Neutrophil (primary cell): ENCODE data around the gene ANKRD10.

Experiments
- H3K27ac ChIP-seq: fragments of 200-600 bp; sonication (generic); 2 replicates; pipeline ENCODE4 v1.5.1; 2016; ENCODE audit warnings: mild to moderate bottlenecking, moderate library complexity
- H3K27me3 ChIP-seq: fragments of 200-600 bp; sonication (generic); 2 replicates; pipeline ENCODE4 v1.6.0; 2016; ENCODE audit warnings: mild to moderate bottlenecking
- H3K36me3 ChIP-seq: fragments of 200-600 bp; sonication (generic); 2 replicates; pipeline ENCODE4 v1.5.1; 2017
- H3K4me1 ChIP-seq, 2 experiments: fragments of 200-600 bp in 1 of 2; sonication (generic) in 1 of 2; 1 replicate in 1 of 2; 2 replicates in 1 of 2; pipeline versions ENCODE4 v1.5.1 to v1.6.1; 2013 to 2016; ENCODE audit warnings: low read depth in 1 of 2, low read length in 1 of 2, mild to moderate bottlenecking in 1 of 2, moderate library complexity in 1 of 2; ENCODE audit not compliant: control insufficient read depth in 1 of 2, insufficient read depth in 1 of 2
- H3K4me3 ChIP-seq, 2 experiments: fragments of 200-600 bp in 1 of 2; sonication (generic) in 1 of 2; 1 replicate in 1 of 2; 2 replicates in 1 of 2; pipeline ENCODE4 v1.5.1; 2013 to 2016; ENCODE audit warnings: low read depth in 1 of 2, low read length in 1 of 2, mild to moderate bottlenecking in 1 of 2, moderate library complexity in 1 of 2
- H3K9me3 ChIP-seq: fragments of 200-600 bp; sonication (generic); 2 replicates; pipeline ENCODE4 v1.5.1; 2016
- TF ChIP-seq, protein P1 (sequence below): fragments of 200-600 bp; sonication (generic); IDR thresholded peaks from 2 replicates; pipeline ENCODE4 v1.5.1; 2016; ENCODE audit warnings: antibody characterized with exemption

ANKRD10 gene

DNA sequence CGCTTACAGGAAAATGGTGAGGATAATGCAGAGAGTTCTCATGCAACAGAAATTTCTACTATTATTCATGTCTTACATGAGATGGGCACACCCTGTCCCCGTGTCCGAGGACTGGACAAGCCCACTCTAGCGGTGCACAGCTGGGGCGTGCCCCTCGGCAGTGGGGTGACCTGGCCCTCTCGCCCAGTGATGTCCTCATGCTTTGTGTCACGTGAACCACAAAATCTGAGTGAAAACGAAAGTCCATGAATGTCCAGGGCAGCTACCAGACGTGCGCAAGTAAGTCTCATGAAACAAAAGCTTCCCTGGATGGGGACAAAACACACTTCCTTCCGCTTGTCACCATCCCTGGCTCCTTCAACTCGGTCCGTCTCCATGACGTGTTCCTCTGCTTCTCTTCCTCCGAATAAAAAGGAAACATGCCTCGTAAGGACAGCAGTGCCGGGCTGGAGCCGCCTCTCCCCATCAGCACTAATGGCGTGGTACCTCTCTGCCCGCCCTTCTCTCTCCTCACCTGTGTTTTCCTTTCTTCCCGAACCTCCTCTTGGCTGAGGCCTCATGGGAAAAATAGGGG, 45.6 kb downstream of the ANKRD10 start:
- TF ChIP-seq, protein P1, sequence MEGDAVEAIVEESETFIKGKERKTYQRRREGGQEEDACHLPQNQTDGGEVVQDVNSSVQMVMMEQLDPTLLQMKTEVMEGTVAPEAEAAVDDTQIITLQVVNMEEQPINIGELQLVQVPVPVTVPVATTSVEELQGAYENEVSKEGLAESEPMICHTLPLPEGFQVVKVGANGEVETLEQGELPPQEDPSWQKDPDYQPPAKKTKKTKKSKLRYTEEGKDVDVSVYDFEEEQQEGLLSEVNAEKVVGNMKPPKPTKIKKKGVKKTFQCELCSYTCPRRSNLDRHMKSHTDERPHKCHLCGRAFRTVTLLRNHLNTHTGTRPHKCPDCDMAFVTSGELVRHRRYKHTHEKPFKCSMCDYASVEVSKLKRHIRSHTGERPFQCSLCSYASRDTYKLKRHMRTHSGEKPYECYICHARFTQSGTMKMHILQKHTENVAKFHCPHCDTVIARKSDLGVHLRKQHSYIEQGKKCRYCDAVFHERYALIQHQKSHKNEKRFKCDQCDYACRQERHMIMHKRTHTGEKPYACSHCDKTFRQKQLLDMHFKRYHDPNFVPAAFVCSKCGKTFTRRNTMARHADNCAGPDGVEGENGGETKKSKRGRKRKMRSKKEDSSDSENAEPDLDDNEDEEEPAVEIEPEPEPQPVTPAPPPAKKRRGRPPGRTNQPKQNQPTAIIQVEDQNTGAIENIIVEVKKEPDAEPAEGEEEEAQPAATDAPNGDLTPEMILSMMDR, result no peak
- Histone ChIP-seq H3K4me3 (no peak overlapping the region), H3K9me3 (no peaks in the 10 kb centered on the region), H3K4me1 (peaks cover 0 to 1% of the 10 kb centered on the region in 2 experiments), H3K27me3 (peaks cover 80% of the 10 kb centered on the region), H3K36me3 (no peaks in the 10 kb centered on the region), H3K27ac (no peak overlapping the region)

DNA sequence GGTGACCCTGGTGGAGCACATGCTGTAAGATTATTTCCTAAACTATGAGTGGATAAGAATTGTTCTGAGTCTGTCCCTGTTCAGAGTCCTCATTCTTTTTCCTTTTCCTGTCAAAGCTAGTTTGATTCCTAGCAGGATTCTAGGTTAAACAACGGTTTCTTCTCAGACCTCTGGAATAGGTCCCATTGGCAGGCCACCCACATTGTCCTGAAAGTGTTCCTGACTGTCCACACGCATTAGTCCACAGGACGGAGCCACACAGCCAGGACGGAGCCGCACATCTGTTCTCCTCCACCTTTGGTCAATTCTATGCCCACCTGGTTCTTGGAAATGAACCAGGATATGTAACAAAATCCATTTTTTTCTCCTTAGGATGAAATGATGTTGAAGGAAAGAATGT, 46.1 kb downstream of the ANKRD10 start:
- Histone ChIP-seq H3K27ac (no peak overlapping the region), H3K4me1 (no peaks in the 10 kb centered on the region), H3K9me3 (no peaks in the 10 kb centered on the region), H3K4me3 (no peak overlapping the region), H3K27me3 (peaks cover 74% of the 10 kb centered on the region), H3K36me3 (no peaks in the 10 kb centered on the region)
- TF ChIP-seq, protein P1, result no peak

DNA sequence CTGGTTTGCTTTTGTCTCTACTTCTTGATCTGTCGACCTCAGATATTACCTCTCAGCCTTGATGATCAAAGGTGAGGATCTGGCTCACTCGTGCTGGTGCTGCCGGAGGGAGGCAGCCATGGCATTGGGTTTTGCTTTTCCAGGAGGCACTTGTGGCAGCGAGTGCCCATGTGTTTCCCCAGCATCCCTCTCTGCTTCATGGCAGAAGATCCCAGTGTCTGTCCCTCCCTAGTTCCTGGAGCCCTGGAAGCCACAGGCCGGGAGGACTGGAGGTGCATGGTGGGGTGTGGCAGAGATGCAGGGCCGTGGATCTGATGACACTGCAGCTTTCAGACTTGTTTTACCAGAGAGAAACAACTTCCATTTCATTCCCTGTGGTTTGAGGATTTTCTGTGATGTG, 47.5 kb downstream of the ANKRD10 start:
- TF ChIP-seq, protein P1, result no peak
- H3K27me3 ChIP-seq, result peaks cover 61% of the 10 kb centered on the region
- H3K27ac ChIP-seq, result no peak overlapping the region
- H3K9me3 ChIP-seq, result no peaks in the 10 kb centered on the region
- H3K36me3 ChIP-seq, result no peaks in the 10 kb centered on the region
- no peaks in the 10 kb centered on the region for H3K4me1 ChIP-seq
- H3K4me3 ChIP-seq, result no peak overlapping the region

DNA sequence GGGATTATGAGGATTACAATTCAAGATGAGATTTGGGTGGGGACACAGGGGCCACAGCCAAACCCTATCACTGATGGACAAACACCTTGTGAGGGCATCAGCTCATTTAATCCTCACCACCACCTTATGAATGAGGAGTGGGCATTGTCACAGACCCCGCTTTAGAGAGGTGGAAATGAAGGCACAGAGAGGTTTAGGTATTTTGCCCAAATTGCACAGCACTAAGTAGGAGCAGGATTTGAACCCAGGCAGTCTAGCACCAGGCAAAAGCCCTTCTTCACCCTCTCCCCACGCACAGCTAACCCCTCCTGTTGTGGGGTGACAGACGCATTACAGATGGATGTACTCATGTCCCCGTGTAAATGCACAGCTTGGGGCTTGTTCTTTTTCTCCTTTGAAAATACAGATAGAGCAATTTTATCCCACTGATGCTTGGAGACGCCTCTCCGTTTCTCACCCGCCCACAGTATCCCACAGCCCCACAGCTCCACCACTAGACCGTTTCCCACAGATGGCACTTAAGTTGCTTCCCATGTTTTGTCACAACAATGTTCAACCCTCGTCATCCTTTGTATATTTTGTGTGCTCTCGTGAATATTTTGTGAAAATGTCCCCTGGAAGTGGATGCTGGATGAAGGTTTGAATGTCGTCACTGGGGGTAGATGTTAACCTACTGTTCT, 48.2 kb downstream of the ANKRD10 start:
- Histone ChIP-seq H3K27ac (no peak overlapping the region), H3K4me3 (no peak overlapping the region), H3K36me3 (no peaks in the 10 kb centered on the region), H3K27me3 (peaks cover 53% of the 10 kb centered on the region), H3K9me3 (no peaks in the 10 kb centered on the region), H3K4me1 (no peaks in the 10 kb centered on the region)
- TF ChIP-seq, protein P1, result no peak

DNA sequence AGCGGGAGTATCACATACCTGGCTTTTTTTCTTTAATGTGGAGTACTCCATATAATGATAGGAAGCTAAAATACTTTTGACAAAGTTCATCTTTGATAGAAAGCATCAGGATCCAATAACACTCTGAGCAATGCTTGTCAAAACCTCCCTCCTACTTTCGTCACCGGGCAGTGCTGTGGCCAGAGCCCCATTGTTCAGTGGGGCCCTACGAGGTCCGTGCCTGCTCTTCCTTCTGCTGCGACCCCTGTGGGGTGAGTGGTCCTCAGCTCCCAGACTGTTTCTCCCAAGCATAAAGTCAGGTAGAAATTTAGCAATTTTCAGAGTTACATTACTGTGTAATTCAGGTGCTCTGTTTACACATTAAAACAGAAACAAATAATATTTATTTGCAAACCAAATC, 51.2 kb downstream of the ANKRD10 start:
- Histone ChIP-seq H3K4me1 (no peaks in the 10 kb centered on the region), H3K9me3 (no peaks in the 10 kb centered on the region), H3K4me3 (no peak overlapping the region), H3K27me3 (peaks cover 24% of the 10 kb centered on the region), H3K36me3 (no peaks in the 10 kb centered on the region), H3K27ac (no peak overlapping the region)
- TF ChIP-seq, protein P1, result no peak
